HG02798 (cell line): ENCODE data around the gene CLECL1.
A peak's percentile ranks its signal among the peaks of the same experiment; 100 is the strongest.
"Not testable (repeated sequence)": the region's sequence is repeated elsewhere in the genome, so short reads cannot be mapped to it uniquely, and the experiment has no call there.

Experiments used
- ATAC-seq: cut with Tn5 transposase; IDR thresholded peaks from one replicate; pipeline ENCODE4 v1.9.1; 2021; ENCODE audit warnings: mild to moderate bottlenecking; ENCODE audit not compliant: unreplicated experiment, poor library complexity

Gene CLECL1

GRCh38 chr12:9752145-9752933 lies 19.4 kb upstream of the CLECL1 start:
- no peak for ATAC-seq

- ATAC-seq = no peak
Measured at GRCh38 chr12:9751204-9752144, 18.6 kb upstream of the CLECL1 start.

GRCh38 chr12:9750276-9751203 lies 17.6 kb upstream of the CLECL1 start:
- peak; percentile 70 for ATAC-seq

- ATAC-seq = no peak
Measured at GRCh38 chr12:9749640-9750039, 16.7 kb upstream of the CLECL1 start.

- no peak for ATAC-seq
Measured at GRCh38 chr12:9745199-9745598, 12.3 kb upstream of the CLECL1 start.

- peak; percentile 54 for ATAC-seq
Measured at GRCh38 chr12:9742661-9743060, 9.8 kb upstream of the CLECL1 start.

- peak; percentile 83 for ATAC-seq
Measured at GRCh38 chr12:9741726-9742125, 8.8 kb upstream of the CLECL1 start.

GRCh38 chr12:9740106-9740750 lies 7.3 kb upstream of the CLECL1 start:
- no peak for ATAC-seq

GRCh38 chr12:9739404-9740105 lies 6.7 kb upstream of the CLECL1 start:
- ATAC-seq = not testable (repeated sequence)

- ATAC-seq = not testable (repeated sequence)
Measured at GRCh38 chr12:9738905-9739304, 6.0 kb upstream of the CLECL1 start.

GRCh38 chr12:9736936-9737705 lies 4.2 kb upstream of the CLECL1 start:
- no peak for ATAC-seq

- ATAC-seq = no peak
Measured at GRCh38 chr12:9735601-9736000, 2.7 kb upstream of the CLECL1 start.

- peak; percentile 44 for ATAC-seq
Measured at GRCh38 chr12:9731797-9732196, 1.1 kb downstream of the CLECL1 start.

GRCh38 chr12:9731393-9731792 lies 1.5 kb downstream of the CLECL1 start:
- ATAC-seq = no peak

GRCh38 chr12:9730591-9730990 lies 2.3 kb downstream of the CLECL1 start:
- ATAC-seq = no peak

- ATAC-seq = no peak
Measured at GRCh38 chr12:9730011-9730410, 2.9 kb downstream of the CLECL1 start.

- ATAC-seq = no peak
Measured at GRCh38 chr12:9729082-9729481, 3.8 kb downstream of the CLECL1 start.

- no peak for ATAC-seq
Measured at GRCh38 chr12:9727813-9728212, 5.1 kb downstream of the CLECL1 start.
